Colonic mucosa (tissue), 4 donors: Measurements from ENCODE around the gene PURB. TPM values are rescaled to one million over a fixed set of nuclear protein-coding genes. Genes with fewer than 3 reads are reported as not detected.

ENCODE experiments used
- DNase-seq: peaks from one replicate; pipeline ENCODE4 v3.0.0-alpha.2; 2020
- H3K27ac ChIP-seq: fragments of 200-600 bp; one replicate; pipeline ENCODE4 v1.8.0; 2021
- H3K27me3 ChIP-seq: fragments of 200-600 bp; one replicate; pipeline ENCODE4 v1.8.0; 2021
- H3K36me3 ChIP-seq: fragments of 200-600 bp; one replicate; pipeline ENCODE4 v1.8.0; 2021
- H3K4me1 ChIP-seq: fragments of 200-600 bp; one replicate; pipeline ENCODE4 v1.8.0; 2021; ENCODE audit warnings: mild to moderate bottlenecking
- H3K4me3 ChIP-seq: fragments of 200-600 bp; one replicate; pipeline ENCODE4 v1.8.0; 2021
- H3K9ac ChIP-seq, 2 donors: one replicate each; pipeline ENCODE4 v1.7.0; 2013; ENCODE audit warnings: control low read depth in 2 of 2, low read depth in 2 of 2, low read length in 2 of 2
- H3K9me3 ChIP-seq: fragments of 200-600 bp; one replicate; pipeline ENCODE4 v1.8.0; 2021
- intact Hi-C: fragments of 100-400 bp; cut with DNase I; formaldehyde crosslinking; loops from one replicate; pipeline ENCODE4 v1.14.1; 2022
- total RNA-seq, 2 donors: library from RNA; stranded (reverse); fragmentation: NEBNext Ultra II Directional in 1 of 2; extraction: Animal tissue kit (Norgen Biotek cat#: 25700) in 1 of 2; gene quantifications; one replicate each; pipeline ENCODE4 v1.2.1, GENCODE V29; 2021
- TF ChIP-seq, protein P1 (sequence below): fragments of 200-600 bp; IDR thresholded peaks from one replicate; pipeline ENCODE4 v1.8.0; 2022; ENCODE audit warnings: antibody characterized with exemption, mild to moderate bottlenecking
- donor health status: healthy.
- donor health status: DM: no; HTN: no; CAD: no.
- donor health status: DM: no; HTN: no; CAD: no.

The PURB gene
- total RNA-seq, 2 donors from 2014 or later = 18.8 to 19.8 TPM

DNA sequence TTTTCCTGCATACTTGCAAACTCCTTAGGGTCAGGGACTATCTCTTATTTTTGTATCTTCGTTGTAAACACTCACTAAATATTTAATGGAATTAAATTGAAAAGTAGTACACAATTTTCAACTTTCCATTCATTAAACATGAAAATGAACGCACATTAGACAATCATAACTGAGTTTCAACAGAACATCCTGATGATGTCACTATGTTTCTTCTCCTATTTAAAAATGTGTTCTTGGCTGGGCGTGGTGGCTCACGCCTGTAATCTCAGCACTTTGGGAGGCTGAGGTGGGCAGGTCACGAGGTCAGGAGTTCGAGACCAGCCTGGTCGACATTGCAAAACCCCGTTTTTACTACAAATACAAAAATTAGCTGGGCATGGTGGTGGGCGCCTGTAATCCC is 14.1 kb upstream of the PURB start:
- TF ChIP-seq, protein P1, sequence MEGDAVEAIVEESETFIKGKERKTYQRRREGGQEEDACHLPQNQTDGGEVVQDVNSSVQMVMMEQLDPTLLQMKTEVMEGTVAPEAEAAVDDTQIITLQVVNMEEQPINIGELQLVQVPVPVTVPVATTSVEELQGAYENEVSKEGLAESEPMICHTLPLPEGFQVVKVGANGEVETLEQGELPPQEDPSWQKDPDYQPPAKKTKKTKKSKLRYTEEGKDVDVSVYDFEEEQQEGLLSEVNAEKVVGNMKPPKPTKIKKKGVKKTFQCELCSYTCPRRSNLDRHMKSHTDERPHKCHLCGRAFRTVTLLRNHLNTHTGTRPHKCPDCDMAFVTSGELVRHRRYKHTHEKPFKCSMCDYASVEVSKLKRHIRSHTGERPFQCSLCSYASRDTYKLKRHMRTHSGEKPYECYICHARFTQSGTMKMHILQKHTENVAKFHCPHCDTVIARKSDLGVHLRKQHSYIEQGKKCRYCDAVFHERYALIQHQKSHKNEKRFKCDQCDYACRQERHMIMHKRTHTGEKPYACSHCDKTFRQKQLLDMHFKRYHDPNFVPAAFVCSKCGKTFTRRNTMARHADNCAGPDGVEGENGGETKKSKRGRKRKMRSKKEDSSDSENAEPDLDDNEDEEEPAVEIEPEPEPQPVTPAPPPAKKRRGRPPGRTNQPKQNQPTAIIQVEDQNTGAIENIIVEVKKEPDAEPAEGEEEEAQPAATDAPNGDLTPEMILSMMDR = no peak
- no peaks in the 10 kb centered on the region for H3K4me1 ChIP-seq
- DNase-seq = no peak
- no peak overlapping the region for H3K9ac ChIP-seq
- intact Hi-C loops = no loop called here
- no peaks in the 10 kb centered on the region for H3K9me3 ChIP-seq
- H3K27ac ChIP-seq = no peak overlapping the region
- no peaks in the 10 kb centered on the region for H3K27me3 ChIP-seq
- no peaks in the 10 kb centered on the region for H3K36me3 ChIP-seq
- no peak overlapping the region for H3K4me3 ChIP-seq

DNA sequence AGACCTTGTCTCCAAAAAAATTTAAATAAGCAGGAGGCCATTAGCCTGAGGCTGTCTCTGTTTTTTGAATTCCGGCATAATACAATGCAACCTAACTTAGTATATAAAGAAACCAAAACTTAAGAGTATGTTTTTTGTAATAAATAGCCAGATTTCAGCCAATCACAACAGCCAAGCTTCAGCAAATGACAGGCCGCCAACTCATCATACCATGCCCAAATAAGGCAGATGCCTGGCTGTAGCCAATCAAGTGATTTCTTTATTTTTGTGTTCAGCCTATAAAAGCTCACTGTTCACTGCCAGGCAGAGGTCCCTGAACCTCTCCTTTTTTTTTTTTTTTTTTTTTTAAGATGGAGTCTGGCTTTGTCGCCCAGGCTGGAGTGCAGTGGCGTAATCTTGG is 12.7 kb upstream of the PURB start:
- Histone ChIP-seq H3K4me1 (no peaks in the 10 kb centered on the region), H3K9me3 (no peaks in the 10 kb centered on the region), H3K27ac (no peak overlapping the region), H3K9ac (no peak overlapping the region), H3K36me3 (no peaks in the 10 kb centered on the region), H3K4me3 (no peak overlapping the region), H3K27me3 (no peaks in the 10 kb centered on the region)
- no peak for DNase-seq
- TF ChIP-seq, protein P1 = no peak
- intact Hi-C loops = no loop called here

DNA sequence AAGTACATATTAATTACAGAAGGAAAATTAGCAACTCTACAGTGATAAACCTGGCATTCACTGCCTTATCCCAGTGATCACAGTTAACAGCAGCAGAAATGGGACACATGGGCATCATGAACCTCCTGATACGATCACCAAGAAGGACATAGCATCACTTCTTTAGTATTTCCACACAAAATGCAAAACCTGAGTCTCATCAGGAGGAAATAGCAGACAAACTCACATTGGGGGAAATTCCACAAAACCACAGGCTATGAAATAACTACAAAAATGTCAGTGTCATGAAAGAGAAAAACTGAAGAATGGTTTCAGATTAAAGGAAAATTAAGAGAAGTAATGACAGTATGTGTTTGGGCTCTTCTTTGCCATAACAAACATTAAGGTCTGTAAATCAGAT is 12.0 kb upstream of the PURB start:
- Histone ChIP-seq H3K27ac (no peak overlapping the region), H3K4me1 (no peaks in the 10 kb centered on the region), H3K9ac (no peak overlapping the region), H3K4me3 (no peak overlapping the region), H3K9me3 (no peaks in the 10 kb centered on the region), H3K27me3 (no peaks in the 10 kb centered on the region), H3K36me3 (no peaks in the 10 kb centered on the region)
- DNase-seq = no peak
- TF ChIP-seq, protein P1 = no peak
- intact Hi-C loops = no loop called here

DNA sequence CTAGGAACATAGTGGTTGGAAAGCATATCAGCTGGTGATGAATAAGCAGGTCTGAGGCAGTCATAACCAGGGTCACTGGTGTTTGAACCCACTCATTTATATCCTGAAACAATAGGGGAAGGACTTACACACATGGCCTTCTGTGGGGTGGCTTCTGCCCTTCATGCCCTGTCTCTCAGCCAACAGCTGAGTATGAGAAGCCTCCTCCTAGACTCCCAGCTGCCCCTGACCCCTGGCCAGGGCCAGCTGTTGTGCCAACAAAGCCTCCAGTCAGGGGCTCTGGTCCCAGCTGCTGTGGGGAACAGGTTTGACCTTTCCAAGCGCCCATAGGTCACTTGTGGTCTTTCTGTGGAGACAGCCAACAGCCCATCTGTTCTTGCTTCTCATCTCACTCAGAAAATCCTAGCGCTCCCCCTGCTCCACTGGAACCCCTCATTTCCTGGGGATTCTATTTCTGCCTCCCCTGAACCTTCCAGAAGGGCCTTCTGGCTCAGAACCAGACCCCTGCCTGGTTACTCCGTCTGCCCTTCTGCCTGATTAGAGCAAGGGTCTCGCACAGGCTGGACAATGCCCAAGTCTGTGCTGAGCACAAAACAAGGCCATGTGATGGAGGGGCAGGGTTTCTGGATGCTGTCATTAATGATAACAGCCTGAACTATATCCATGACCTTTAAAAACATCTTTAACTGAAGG is 9.7 kb upstream of the PURB start:
- TF ChIP-seq, protein P1 = no peak
- intact Hi-C loops = no loop called here
- H3K9ac ChIP-seq = no peak overlapping the region
- H3K27ac ChIP-seq = no peak overlapping the region
- DNase-seq = no peak
- no peak overlapping the region for H3K4me3 ChIP-seq
- no peaks in the 10 kb centered on the region for H3K9me3 ChIP-seq
- H3K36me3 ChIP-seq = no peaks in the 10 kb centered on the region
- H3K27me3 ChIP-seq = no peaks in the 10 kb centered on the region
- no peaks in the 10 kb centered on the region for H3K4me1 ChIP-seq

DNA sequence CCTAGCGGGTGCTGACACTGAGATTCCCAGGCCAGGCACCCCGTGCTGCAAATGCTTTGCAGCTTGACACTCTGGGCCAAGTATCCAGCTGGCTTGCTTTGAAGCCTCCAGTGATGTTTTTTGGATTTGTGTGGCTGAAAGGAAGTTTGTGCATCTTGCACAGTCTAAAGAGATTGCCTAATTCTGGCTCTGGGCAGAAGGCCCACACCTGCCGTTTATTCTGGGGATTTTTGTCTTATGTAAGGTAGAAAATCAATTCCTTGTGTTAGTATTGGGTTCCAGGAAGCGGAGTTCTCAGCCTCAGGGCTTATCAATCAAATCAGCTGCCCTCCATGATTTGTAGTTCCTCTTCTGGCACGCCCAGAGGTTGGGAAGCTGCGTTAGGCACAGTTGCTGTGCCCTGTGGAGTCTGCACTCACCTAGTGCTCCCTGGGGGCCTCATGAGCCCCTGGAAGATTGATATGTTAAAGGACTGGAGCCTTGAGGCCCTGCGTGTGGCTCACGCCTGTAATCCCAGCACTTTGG is 8.4 kb upstream of the PURB start:
- TF ChIP-seq, protein P1 = no peak
- no peaks in the 10 kb centered on the region for H3K9me3 ChIP-seq
- intact Hi-C loops = no loop called here
- DNase-seq = no peak
- H3K36me3 ChIP-seq = no peaks in the 10 kb centered on the region
- H3K4me3 ChIP-seq = no peak overlapping the region
- no peaks in the 10 kb centered on the region for H3K27me3 ChIP-seq
- H3K27ac ChIP-seq = no peak overlapping the region
- no peaks in the 10 kb centered on the region for H3K4me1 ChIP-seq
- H3K9ac ChIP-seq = no peak overlapping the region
